Naive thymus-derived CD8-positive, alpha-beta T cell (primary cell): ENCODE results near the gene XRCC1. TPM values are rescaled to one million over a fixed set of nuclear protein-coding genes. Genes with fewer than 3 reads are reported as not detected.
A peak's percentile ranks its signal among the peaks of the same experiment; 100 is the strongest.
"Not testable (repeated sequence)": the region's sequence is repeated elsewhere in the genome, so short reads cannot be mapped to it uniquely, and the experiment has no call there.

Experiments
- ATAC-seq, 2 donors: fragments of 150-1000 bp; cut with Tn5 transposase in 1 of 2; sonication (Bioruptor Pico), chemical (Tn5 transposase) in 1 of 2; 1 replicate in 1 of 2; 2 replicates in 1 of 2; pipeline ENCODE4 v1.10.0; 2021; ENCODE audit warnings: mild to moderate bottlenecking in 2 of 2, moderate library complexity in 2 of 2
- POLR2A ChIA-PET: fragments of 350-600 bp; sonication (Branson Sonifier 250); formaldehyde crosslinking; loops from one replicate; lab custom pipeline; 2021; ENCODE audit warnings: antibody characterized with exemption; lab: Charles Lee
- DNase-seq, 10 donors: peaks; one replicate each; pipeline versions ENCODE4 v3.0.0 to v3.0.0-alpha.2; 2020 to 2022
- H3K27ac Mint-ChIP-seq, 10 donors: one replicate each; pipeline ENCODE4 v1.8.0; 2020 to 2022; ENCODE audit warnings: mild to moderate bottlenecking in 10 of 10, mixed read lengths in 10 of 10, moderate library complexity in 4 of 10, inconsistent platforms in 1 of 10
- H3K27me3 Mint-ChIP-seq, 5 donors: one replicate each; pipeline ENCODE4 v1.8.0; 2021 to 2022; ENCODE audit warnings: mixed read lengths in 5 of 5
- H3K36me3 Mint-ChIP-seq, 3 donors: one replicate each; pipeline ENCODE4 v1.8.0; 2020 to 2022; ENCODE audit warnings: mixed read lengths in 3 of 3, mild to moderate bottlenecking in 2 of 3, inconsistent platforms in 1 of 3
- H3K4me1 Mint-ChIP-seq, 4 donors: one replicate each; pipeline ENCODE4 v1.8.0; 2021 to 2022; ENCODE audit warnings: mixed read lengths in 4 of 4
- H3K4me3 Mint-ChIP-seq, 10 donors: one replicate each; pipeline ENCODE4 v1.8.0; 2020 to 2022; ENCODE audit warnings: mild to moderate bottlenecking in 10 of 10, mixed read lengths in 10 of 10, moderate library complexity in 6 of 10, inconsistent platforms in 1 of 10
- H3K9me3 Mint-ChIP-seq, 9 donors: one replicate each; pipeline ENCODE4 v1.8.0; 2020 to 2022; ENCODE audit warnings: mixed read lengths in 9 of 9, mild to moderate bottlenecking in 3 of 9, inconsistent platforms in 1 of 9, moderate library complexity in 1 of 9
- polyA plus RNA-seq, 3 donors: library from polyadenylated mRNA; unstranded; fragments of 300-500 nt; fragmentation: Illumina TruSeq; gene quantifications; one replicate each; pipeline ENCODE4 v1.2.3, GENCODE V29; 2021
- total RNA-seq, 8 experiments: library from RNA in 2 of 8; stranded (reverse) in 2 of 8; gene quantifications; one replicate each; pipeline ENCODE4 v1.2.3 and lab custom pipeline; 2021 to 2026

The XRCC1 gene
- total and polyA plus RNA-seq, 5 experiments from 2014 or later = 16.8 to 39.0 (median 34.6) TPM

GRCh38 chr19:43553656-43554055 is 21.7 kb downstream of the XRCC1 start:
- Mint-ChIP-seq H3K4me1 (peaks cover 10 to 26% (median 11%) of the 10 kb centered on the region in 4 donors), H3K36me3 (peaks cover 0 to 81% (median 15%) of the 10 kb centered on the region in 3 donors), H3K27me3 (no peaks in the 10 kb centered on the region), H3K27ac (peak overlapping the region in 5 of 10 donors; percentile 6 to 48 (median 19)), H3K4me3 (no peak overlapping the region), H3K9me3 (no peaks in the 10 kb centered on the region)
- POLR2A ChIA-PET = interaction anchor here (0.6 to 4.7 kb wide), 4 partner anchors 22 to 1446 kb away, joined by 3 to 49 read pairs (median 4); partner anchors contain the start of genes IRGQ and ZNF576
- DNase-seq = no peak
- ATAC-seq = no peak

- Mint-ChIP-seq H3K9me3 (no peaks in the 10 kb centered on the region), H3K27ac (peak overlapping the region in 1 of 10 donors; percentile 40), H3K36me3 (peaks cover 0 to 73% (median 13%) of the 10 kb centered on the region in 3 donors), H3K4me3 (no peak overlapping the region), H3K4me1 (peaks cover 10 to 23% (median 11%) of the 10 kb centered on the region in 4 donors), H3K27me3 (no peaks in the 10 kb centered on the region)
- POLR2A ChIA-PET = interaction anchor here (0.5 to 4.7 kb wide), 2 partner anchors 43 to 63 kb away, joined by 3 to 49 read pairs; partner anchors contain the start of genes IRGQ and ZNF576
- DNase-seq = no peak
- ATAC-seq = no peak
Observed at GRCh38 chr19:43552616-43553015, 22.7 kb downstream of the XRCC1 start.

GRCh38 chr19:43552198-43552450 is 23.2 kb downstream of the XRCC1 start:
- Mint-ChIP-seq H3K27me3 (no peaks in the 10 kb centered on the region), H3K9me3 (no peaks in the 10 kb centered on the region), H3K4me1 (peaks cover 8 to 23% (median 11%) of the 10 kb centered on the region in 4 donors), H3K36me3 (peaks cover 0 to 71% (median 13%) of the 10 kb centered on the region in 3 donors), H3K27ac (no peak overlapping the region), H3K4me3 (no peak overlapping the region)
- POLR2A ChIA-PET = interaction anchor here (4.7 kb wide), 1 partner anchor 43 kb away, joined by 49 read pairs; the partner anchor contains the start of genes IRGQ and ZNF576
- no peak for DNase-seq
- no peak for ATAC-seq

DNA sequence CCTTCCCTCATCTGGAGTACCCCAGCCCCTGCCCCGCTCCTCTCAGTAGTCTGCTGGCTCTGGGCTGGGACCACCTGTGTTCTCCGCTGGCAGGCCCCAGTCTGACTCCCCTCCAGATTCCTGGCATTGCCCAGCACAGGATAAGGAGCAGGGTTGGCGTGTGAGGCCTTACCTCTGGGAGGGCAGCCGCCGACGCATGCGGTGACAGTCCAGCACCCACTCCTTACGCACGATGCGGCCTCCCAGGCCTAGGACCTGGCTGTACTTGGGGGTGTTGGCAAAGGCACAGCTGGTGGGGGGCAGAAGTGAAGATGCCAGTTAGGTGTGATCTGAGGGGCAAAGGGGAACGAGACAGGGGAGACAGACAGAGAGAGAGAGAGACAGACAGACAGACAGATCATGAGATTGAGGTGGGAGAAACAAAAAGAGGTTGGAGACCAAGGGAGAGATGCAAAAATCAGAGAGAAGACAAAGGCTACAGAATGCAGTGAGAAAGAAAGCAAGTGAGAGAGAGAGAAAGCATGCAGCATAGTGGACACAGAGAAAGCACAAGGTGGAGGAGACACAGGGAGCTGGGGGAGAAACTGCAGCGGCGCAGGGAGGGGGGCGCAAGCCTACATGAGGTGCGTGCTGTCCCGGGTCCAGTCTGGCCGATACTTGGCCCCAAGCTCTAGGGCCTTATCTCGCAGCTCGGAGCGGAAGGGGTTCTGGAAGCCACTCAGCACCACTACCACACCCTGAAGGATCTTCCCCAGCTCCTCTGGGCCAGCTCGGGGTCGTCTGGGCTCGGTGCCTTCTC is 23.7 kb downstream of the XRCC1 start:
- peak overlapping the region in 5 of 10 donors; percentile 44 to 87 (median 82) for H3K27ac Mint-ChIP-seq
- ATAC-seq (no peak), DNase-seq (no peak)
- H3K27me3 Mint-ChIP-seq = no peaks in the 10 kb centered on the region
- POLR2A ChIA-PET = interaction anchor here (4.7 kb wide), 1 partner anchor 44 kb away, joined by 49 read pairs; the partner anchor contains the start of genes IRGQ and ZNF576
- H3K4me1 Mint-ChIP-seq = peaks cover 8 to 23% (median 11%) of the 10 kb centered on the region in 4 donors
- no peaks in the 10 kb centered on the region for H3K9me3 Mint-ChIP-seq
- H3K36me3 Mint-ChIP-seq = peaks cover 0 to 66% (median 13%) of the 10 kb centered on the region in 3 donors
- peak overlapping the region in 1 of 10 donors; percentile 20 for H3K4me3 Mint-ChIP-seq

DNA sequence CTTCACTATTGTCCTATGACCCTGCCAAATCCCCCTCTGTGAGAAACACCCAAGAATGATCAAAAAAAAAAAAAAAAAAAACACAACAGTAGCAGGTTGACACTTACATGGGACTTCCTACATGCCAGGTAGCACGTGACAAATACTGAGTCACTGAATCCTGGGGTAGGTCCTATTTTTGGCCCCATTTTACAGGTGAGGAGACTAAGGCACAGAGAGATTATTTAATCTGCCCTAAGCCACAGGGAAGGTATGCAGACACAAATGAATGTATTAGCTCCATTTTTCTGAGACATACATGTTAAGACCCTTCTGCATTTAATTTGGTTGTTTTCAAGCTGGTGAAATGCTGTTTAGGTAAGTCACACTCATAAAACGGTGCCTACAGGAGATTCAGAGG is 26.6 kb downstream of the XRCC1 start:
- POLR2A ChIA-PET = interaction anchor here (0.6 kb wide), 1 partner anchor 18 kb away, joined by 7 read pairs; no protein-coding TSS in a partner anchor
- peaks cover 0 to 65% (median 8%) of the 10 kb centered on the region in 3 donors for H3K36me3 Mint-ChIP-seq
- peak overlapping the region in 4 of 10 donors; percentile 13 to 61 (median 20) for H3K27ac Mint-ChIP-seq
- H3K4me1 Mint-ChIP-seq = peaks cover 0 to 5% (median 2%) of the 10 kb centered on the region in 4 donors
- no peaks in the 10 kb centered on the region for H3K9me3 Mint-ChIP-seq
- H3K27me3 Mint-ChIP-seq = no peaks in the 10 kb centered on the region
- DNase-seq (no peak), ATAC-seq (no peak)
- no peak overlapping the region for H3K4me3 Mint-ChIP-seq

DNA sequence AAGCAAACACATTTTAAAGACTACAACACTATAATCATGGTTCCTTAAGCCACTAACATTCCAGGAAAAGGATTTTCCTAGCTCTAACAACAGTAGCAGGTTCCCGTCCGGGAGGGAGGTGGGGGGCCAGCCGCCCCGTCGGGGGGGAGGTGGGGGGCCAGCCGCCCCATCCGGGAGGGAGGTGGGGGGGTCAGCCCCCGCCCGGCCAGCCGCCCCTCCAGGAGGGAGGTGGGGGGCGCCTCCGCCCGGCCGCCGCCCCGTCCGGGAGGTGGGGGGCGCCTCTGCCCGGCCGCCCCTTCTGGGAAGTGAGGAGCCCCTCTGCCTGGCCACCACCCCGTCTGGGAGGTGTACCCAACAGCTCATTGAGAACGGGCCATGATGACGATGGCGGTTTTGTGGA is 27.4 kb downstream of the XRCC1 start:
- H3K27me3 Mint-ChIP-seq, H3K4me1 Mint-ChIP-seq, DNase-seq, H3K4me3 Mint-ChIP-seq, POLR2A ChIA-PET, H3K27ac Mint-ChIP-seq, H3K9me3 Mint-ChIP-seq, ATAC-seq: not testable (repeated sequence)
- H3K36me3 Mint-ChIP-seq = peaks cover 0 to 67% (median 10%) of the 10 kb centered on the region in 3 donors

DNA sequence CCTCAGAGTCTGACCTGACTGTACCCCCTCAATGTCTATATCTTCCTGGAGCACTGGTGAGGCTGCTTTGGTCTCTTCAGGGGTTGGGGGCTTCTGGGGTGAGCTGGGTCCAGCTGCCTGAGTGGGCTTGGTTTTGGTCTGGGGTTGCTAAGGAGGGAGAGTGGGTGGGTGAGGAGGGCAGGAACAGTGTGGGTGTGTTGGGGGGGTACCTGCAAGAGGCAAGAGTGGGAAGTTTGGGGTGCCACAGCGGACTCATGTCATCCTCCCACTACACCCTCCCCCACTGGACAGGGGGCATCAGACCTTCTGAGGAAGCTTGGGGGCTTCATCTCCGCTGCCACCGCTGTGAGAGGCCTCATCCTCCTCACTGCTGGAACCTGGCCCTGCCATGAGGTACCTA is 28.7 kb downstream of the XRCC1 start:
- no peak overlapping the region for H3K4me3 Mint-ChIP-seq
- DNase-seq (no peak), ATAC-seq (no peak)

DNA sequence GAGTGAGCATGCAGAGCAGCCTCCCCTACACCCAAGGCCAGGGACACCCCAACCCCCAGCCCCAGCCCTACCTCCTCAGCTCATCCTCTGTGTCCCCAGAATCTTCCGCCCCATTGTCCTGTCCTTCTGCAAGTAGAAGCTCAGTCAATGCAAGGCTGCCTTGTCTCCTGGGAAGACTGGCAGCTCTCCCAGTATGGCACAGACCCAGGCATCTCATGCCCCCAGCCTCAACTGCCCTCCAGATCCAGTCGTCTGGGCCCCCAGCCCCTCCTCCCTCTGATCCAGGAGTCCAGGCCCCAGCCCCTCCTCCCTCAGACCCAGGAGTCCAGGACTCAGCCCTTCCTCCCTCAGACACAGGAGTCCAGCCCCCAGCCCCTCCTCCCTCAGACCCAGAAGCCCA is 29.3 kb downstream of the XRCC1 start:
- POLR2A ChIA-PET = interaction anchor here (0.5 kb wide), 2 partner anchors 16 to 34 kb away, joined by 3 to 7 read pairs; no protein-coding TSS in a partner anchor
- H3K36me3 Mint-ChIP-seq = peaks cover 0 to 67% (median 13%) of the 10 kb centered on the region in 3 donors
- peak overlapping the region in 2 of 10 donors; percentile 80 to 86 for H3K27ac Mint-ChIP-seq

More for the DNA sequence above, 28.7 kb downstream of the XRCC1 start:
- Mint-ChIP-seq H3K4me1 (peaks cover 0 to 2% (median under 1%) of the 10 kb centered on the region in 4 donors), H3K9me3 (no peaks in the 10 kb centered on the region), H3K36me3 (peaks cover 0 to 67% (median 9%) of the 10 kb centered on the region in 3 donors), H3K27me3 (no peaks in the 10 kb centered on the region), H3K27ac (no peak overlapping the region)
- POLR2A ChIA-PET = interaction anchor here (0.5 to 1.0 kb wide), 2 partner anchors 33 to 42 kb away, joined by 3 read pairs; partner anchors contain the start of gene PHLDB3

GRCh38 chr19:43545276-43545675 is 30.1 kb downstream of the XRCC1 start:
- Mint-ChIP-seq H3K27ac (peak overlapping the region in 8 of 10 donors; percentile 30 to 81 (median 62)), H3K4me1 (no peaks in the 10 kb centered on the region), H3K36me3 (peaks cover 0 to 66% (median 13%) of the 10 kb centered on the region in 3 donors), H3K9me3 (no peaks in the 10 kb centered on the region), H3K4me3 (no peak overlapping the region), H3K27me3 (no peaks in the 10 kb centered on the region)
- POLR2A ChIA-PET = interaction anchor here (0.5 to 0.6 kb wide), 2 partner anchors 16 to 74 kb away, joined by 3 to 7 read pairs; no protein-coding TSS in a partner anchor
- ATAC-seq (no peak), DNase-seq (no peak)

More for the DNA sequence above, 29.3 kb downstream of the XRCC1 start:
- Mint-ChIP-seq H3K4me3 (no peak overlapping the region), H3K9me3 (no peaks in the 10 kb centered on the region), H3K4me1 (peaks cover 0 to 2% (median 0%) of the 10 kb centered on the region in 4 donors), H3K27me3 (no peaks in the 10 kb centered on the region)
- no peak for ATAC-seq
- DNase-seq = no peak

- no peaks in the 10 kb centered on the region for H3K27me3 Mint-ChIP-seq
- POLR2A ChIA-PET = no interaction called here
- ATAC-seq (no peak), DNase-seq (no peak)
- H3K9me3 Mint-ChIP-seq = peaks cover 2 to 6% (median 3%) of the 10 kb centered on the region in 9 donors
- no peaks in the 10 kb centered on the region for H3K4me1 Mint-ChIP-seq
- H3K4me3 Mint-ChIP-seq = no peak overlapping the region
- H3K27ac Mint-ChIP-seq = peak overlapping the region in 2 of 10 donors; percentile 12 to 47
- H3K36me3 Mint-ChIP-seq = peaks cover 4 to 71% (median 21%) of the 10 kb centered on the region in 3 donors
Observed at GRCh38 chr19:43544077-43544476, 31.2 kb downstream of the XRCC1 start.

DNA sequence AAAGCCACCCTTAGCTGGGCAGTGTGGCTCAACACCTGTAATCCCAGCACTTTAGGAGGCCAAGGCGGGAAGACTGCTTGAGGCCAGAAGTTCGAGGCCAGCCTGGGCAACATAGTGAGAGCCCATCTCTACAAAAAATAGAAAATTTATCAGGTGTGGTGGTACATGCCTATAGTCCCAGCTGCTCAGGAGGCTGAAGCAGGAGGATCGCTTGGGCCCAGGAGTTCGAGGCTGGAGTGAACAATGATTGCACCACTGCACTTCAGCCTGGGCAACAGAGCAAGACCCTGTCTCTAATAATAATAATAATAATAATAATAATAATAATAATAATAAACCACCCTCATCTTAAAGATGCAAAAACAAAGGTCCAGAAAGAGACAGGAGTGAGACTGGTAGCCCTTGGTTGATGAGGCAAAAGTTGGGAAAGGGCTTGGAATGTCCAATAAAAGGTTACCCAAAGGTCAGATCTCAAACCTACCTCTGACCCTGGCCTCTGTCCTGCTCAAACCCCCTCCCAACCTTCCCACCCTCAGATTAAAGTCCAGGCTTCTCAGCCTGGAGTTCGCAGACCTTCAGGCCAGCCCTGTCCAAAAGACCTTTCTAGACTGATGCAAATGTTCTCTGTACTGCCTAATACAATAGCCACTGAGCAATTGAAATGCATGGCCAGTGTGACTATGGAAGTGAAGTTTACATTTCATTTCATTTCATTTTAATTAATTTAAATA is 33.2 kb downstream of the XRCC1 start:
- Mint-ChIP-seq H3K4me3 (no peak overlapping the region), H3K9me3 (peaks cover 3 to 15% (median 7%) of the 10 kb centered on the region in 9 donors), H3K27me3 (no peaks in the 10 kb centered on the region), H3K27ac (peak overlapping the region in 1 of 10 donors; percentile 37), H3K4me1 (no peaks in the 10 kb centered on the region), H3K36me3 (peaks cover 12 to 82% (median 33%) of the 10 kb centered on the region in 3 donors)
- ATAC-seq (no peak), DNase-seq (no peak)
- POLR2A ChIA-PET = no interaction called here

DNA sequence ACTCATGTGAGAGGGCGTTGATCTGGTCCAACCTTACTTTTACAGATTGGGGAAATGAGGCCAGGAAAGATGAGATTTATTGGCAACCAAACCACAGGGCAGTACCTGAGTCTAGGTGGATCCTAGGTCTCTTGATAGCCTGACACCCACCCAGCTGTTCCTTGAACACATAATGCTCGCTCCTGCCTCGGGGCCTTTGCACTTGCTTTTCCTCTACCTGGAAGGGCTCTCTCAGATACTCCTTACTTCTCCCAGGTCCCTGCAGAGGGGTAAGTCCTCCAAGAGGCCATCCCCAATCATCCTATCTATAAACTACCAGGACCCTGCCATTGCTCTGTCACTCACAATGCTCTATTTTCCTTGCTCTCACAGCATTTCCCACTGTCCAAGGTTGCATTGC is 34.9 kb downstream of the XRCC1 start:
- Mint-ChIP-seq H3K4me1 (peaks cover 1 to 3% (median 2%) of the 10 kb centered on the region in 4 donors), H3K36me3 (peaks cover 12 to 85% (median 34%) of the 10 kb centered on the region in 3 donors), H3K4me3 (no peak overlapping the region), H3K9me3 (peaks cover 3 to 15% (median 7%) of the 10 kb centered on the region in 9 donors), H3K27me3 (no peaks in the 10 kb centered on the region), H3K27ac (peak overlapping the region in 4 of 10 donors; percentile 20 to 77 (median 51))
- POLR2A ChIA-PET = no interaction called here
- DNase-seq = no peak
- no peak for ATAC-seq
